Measurements from ENCODE around the gene ATP6AP1. TPM values are rescaled to one million over a fixed set of nuclear protein-coding genes. Genes with fewer than 3 reads are reported as not detected.
A peak's percentile ranks its signal among the peaks of the same experiment; 100 is the strongest.
"Not testable (repeated sequence)": the region's sequence is repeated elsewhere in the genome, so short reads cannot be mapped to it uniquely, and the experiment has no call there.

ATP6AP1 gene, protein sequence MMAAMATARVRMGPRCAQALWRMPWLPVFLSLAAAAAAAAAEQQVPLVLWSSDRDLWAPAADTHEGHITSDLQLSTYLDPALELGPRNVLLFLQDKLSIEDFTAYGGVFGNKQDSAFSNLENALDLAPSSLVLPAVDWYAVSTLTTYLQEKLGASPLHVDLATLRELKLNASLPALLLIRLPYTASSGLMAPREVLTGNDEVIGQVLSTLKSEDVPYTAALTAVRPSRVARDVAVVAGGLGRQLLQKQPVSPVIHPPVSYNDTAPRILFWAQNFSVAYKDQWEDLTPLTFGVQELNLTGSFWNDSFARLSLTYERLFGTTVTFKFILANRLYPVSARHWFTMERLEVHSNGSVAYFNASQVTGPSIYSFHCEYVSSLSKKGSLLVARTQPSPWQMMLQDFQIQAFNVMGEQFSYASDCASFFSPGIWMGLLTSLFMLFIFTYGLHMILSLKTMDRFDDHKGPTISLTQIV
- 108 TPM for total RNA-seq

DNA sequence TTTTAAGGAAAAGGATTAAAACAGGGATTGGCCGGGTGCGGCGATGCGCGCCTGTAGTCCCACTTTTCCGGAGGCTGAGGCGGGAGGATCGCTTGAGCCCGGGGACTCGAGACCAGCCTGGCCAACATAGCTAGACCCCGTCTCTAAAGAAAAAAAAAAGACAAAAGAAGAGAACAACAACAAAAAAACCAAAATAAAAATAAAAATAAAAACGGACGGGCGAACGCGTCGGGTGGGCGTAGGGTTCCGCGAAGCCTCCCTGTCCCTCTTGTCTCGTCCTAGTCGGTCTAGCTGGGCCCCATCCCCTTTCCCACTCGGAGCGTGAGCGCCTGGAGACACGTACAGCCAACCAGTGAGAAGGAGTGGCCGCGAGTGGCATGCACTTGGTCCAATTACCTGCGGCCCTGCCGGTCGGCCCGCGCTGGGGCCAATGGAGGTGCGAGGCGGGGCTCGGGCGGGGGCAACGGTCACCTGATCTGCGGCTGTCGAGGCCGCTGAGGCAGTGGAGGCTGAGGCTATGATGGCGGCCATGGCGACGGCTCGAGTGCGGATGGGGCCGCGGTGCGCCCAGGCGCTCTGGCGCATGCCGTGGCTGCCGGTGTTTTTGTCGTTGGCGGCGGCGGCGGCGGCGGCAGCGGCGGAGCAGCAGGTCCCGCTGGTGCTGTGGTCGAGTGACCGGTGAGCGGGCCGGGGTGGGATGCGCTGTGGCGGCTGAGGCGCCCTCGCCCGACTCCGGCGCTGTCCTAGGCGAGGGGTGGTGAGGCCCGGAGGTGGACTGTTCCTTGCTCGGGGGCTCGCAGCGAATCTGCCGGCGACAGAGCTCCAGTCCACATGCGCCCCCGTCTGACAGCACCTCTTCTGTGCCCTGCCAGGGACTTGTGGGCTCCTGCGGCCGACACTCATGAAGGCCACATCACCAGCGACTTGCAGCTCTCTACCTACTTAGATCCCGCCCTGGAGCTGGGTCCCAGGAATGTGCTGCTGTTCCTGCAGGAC is at the start of gene ATP6AP1:
ATP6AP1 (plus strand) TSS at position 502 of the 996 bp plus-strand sequence; CDS start at position 518, 16 bp downstream.
- peak; percentile 92 for DNase-seq (ENCODE audit: low spot score)

DNA sequence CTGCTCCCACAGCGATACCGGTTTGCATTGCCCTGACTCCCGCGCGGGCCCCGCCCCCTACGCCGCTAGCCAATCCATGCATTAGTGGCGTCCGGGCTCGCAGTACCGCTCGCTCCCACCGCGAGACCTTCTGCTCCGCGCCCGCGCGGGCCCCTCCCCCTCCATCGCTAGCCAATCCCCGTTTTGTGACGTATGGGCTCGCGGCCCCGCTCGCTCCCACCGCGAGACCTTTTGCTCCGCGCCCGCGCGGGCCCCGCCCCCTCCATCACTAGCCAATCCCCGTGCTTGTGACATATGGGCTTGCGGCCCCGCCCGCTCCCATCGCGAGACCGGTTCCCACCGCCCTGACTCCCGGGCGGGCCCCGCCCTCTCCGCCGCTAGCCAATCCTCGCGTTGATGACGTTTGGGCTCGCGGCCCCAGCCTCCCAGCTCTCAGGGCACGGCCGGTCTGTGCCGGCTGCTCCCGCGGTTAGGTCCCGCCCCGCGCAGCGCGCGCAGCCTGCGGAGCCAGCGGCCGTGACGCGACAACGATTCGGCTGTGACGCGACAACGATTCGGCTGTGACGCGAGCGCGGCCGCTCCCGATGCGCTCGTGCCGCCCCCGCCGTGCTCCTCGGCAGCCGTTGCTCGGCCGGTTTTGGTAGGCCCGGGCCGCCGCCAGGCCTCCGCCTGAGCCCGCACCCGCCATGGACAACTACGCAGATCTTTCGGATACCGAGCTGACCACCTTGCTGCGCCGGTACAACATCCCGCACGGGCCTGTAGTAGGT is 49.5 kb upstream of the ATP6AP1 start, which contains the start of gene EMD:
EMD (plus strand) TSS at position 497 of the 770 bp plus-strand sequence; CDS start at position 687, 190 bp downstream.
- peak; percentile 97 for DNase-seq (ENCODE audit: low spot score)

DNA sequence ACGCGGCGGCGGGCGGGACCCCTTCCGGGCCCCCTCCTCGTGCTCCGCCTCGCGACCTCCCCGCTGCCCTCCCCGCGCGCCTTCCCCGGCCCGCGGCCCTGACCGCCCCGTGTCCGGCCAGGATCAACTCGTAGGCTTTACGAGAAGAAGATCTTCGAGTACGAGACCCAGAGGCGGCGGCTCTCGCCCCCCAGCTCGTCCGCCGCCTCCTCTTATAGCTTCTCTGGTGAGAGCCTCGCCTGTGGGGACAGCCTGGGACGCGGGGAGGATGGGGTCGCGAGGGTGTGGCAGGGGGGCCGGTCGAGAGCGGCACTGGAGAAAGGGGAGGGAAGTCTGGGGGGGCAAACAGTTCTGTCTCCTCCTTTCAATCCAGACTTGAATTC is 48.9 kb upstream of the ATP6AP1 start:
- DNase-seq (ENCODE audit: low spot score): no peak

DNA sequence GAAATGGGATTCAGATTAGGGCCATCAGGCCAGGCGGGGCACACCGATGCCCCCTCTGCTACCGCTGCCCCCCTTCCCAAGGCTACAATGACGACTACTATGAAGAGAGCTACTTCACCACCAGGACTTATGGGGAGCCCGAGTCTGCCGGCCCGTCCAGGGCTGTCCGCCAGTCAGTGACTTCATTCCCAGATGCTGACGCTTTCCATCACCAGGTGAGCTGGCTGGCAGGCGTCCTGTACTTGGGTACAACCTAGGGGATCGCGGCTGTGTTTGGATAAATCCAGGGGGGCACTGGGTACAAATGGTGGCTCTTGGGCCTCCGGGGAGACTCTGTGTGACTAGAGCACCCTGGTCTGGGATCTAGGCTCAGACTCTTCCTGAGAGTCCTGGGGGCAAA is 48.3 kb upstream of the ATP6AP1 start:
- DNase-seq (ENCODE audit: low spot score): no peak

DNA sequence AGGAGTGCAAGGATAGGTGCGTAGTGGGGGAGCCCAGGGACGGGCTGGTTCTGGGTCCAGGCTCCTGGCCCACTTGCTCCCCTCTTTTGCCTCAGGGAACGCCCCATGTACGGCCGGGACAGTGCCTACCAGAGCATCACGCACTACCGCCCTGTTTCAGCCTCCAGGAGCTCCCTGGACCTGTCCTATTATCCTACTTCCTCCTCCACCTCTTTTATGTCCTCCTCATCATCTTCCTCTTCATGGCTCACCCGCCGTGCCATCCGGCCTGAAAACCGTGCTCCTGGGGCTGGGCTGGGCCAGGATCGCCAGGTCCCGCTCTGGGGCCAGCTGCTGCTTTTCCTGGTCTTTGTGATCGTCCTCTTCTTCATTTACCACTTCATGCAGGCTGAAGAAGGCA is 47.7 kb upstream of the ATP6AP1 start:
- no peak for DNase-seq (ENCODE audit: low spot score)

DNA sequence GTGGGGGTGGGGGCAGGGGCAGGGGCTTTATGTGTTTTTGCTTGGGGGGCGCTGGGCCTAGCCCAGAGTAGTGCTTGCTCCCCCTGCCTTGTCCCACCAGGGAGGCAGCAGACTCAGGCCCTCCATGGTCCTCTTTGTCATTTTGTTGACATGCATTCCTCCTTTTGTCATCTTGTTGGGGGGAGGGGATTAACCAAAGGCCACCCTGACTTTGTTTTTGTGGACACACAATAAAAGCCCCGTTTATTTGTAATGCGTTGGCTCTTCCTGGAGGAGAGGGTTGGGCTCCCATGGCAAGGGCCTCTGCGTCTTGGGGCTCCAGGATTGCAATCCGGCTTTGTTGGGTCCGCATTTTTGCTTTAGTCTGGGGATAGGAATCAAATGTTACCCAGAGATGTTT is 47.2 kb upstream of the ATP6AP1 start:
- DNase-seq (ENCODE audit: low spot score): no peak

DNA sequence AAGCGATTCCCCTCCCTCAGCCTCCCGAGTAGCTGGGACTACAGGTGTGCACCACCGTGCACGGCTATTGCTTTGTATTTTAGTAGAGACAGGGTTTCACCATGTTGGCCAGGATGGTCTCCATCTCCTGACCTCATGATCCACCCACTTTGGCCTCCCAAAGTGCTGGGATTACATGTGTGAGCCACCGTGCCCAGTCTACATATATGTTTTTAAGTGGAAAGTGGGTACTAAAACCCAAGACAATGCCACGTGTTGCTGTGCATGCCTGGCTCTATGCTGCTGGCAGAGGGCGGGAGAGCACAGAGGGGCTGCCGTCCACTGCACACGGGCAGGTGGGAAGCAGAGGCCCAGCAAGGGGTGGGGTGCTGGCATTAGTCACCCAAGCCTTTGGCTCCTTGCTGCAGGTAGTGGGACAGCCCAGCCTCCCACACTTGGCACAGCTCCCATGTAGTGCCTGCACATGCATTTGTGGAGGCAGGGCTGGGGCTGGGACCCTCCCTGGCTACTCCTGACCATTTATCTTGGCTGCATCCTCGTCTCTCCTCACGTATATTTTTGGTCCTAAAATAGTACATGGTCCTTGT is 45.9 kb upstream of the ATP6AP1 start:
- no peak for DNase-seq (ENCODE audit: low spot score)

DNA sequence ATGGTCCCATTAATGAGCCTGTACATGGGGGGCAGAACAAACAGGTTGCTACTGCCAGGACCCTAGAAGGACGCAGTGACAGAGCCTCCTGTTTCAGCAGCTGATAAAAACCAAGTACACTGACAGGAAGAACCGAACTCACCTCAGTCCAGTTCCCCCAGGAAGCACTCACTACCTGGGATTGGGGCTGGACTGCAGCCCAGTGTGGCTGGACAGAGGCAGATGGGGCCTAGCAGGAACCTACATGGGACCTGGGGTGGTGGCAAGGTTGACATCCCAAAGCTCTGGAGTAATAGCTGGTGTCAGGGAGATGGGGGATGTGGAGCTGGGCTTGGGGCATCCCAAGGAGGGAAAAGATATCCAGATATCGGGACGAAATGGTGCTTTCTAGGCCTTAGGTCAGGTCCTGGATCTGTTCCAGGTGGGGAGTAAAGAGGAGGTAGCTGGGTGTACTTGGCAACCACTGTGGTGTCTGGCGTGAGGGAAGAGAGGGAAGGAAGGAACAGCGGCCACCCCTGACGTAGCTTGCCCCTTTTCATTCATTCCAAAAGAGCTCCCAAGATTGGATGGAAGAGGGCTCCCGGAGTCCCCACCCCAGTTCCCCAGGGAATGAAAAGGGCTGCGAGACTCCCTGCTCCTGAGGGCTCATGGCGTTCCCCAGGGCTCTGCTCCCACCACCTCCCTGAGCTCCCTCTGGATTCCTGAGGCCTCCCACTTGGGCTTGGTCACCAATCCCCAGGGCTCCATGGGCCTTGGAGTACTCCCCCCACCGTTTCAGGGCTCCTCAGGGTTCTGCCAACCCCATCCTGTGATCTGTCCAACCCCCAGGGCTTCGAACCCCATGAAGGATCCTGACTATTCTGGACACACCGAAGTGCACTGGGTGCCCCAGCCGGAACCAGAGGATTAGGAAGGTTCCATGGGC is 44.9 kb upstream of the ATP6AP1 start:
- DNase-seq (ENCODE audit: low spot score): no peak

DNA sequence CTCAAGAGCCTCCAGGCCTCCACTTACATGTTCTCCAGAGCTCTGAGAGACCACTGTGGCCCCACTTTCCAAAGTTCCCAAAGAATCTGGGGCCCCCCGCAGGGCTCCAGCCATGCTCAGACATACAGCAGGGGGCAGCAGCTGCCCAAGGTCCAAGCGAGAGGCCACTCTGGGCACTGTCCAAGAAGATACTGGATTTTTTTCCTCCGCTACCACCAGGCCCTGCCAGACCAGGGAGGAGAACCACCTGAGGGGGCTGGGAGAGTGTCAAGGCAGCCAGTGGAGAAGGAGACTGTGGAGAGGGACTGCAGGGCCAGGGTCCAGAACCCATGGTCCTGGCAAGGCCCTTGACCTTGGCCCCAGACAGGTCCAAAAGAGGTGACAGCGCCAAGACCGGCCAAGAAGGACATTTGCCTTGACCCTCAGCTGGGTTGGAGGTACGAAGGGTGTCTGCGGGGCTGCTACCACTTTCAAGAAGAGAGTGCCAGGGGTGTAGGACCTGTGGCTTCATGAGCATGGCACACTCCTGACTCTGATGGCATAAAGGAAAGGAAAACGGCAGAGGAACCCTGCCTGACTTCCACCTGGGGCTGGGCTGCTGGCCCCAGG is 44.1 kb upstream of the ATP6AP1 start:
- no peak for DNase-seq (ENCODE audit: low spot score)

DNA sequence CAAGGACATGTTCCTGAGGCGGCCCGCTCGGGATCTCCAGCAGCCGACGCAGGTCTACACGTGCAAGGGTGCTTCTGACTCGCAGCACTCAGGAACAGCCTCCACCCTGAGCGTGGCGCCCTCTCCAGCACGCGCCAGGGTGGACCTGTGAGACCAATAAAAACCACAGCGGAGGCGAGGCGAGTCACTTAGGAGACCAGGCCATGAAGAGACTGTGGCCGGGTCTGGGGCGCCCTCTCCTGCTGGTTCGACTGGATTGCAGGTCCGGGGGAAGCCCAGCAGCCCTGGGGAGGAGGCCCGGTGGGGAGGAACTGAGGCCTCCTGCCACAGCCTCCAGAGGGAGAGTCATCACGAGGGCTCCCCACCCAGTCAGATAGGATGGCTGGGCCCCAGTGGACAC is 40.4 kb upstream of the ATP6AP1 start:
- not testable (repeated sequence) for DNase-seq (ENCODE audit: low spot score)

DNA sequence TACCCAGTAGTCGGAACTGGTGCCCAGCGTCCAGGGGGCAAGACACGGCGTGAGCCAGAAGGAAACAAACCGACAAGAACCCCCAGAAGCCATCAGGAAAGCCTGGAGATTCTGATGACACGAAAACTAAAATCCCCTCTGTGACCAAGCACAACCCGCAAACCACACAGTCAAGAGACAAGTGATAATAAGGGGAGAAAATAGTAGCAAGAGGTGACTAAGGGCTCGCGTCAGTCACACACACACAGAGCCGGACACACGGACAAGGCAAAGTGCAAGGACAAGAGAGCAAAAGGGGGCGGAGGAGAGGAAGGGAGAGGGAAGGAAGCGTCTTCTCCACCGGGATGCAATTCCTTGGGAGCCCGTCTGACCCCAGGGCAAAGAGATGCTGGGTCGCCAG is 39.8 kb upstream of the ATP6AP1 start:
- DNase-seq (ENCODE audit: low spot score): not testable (repeated sequence)

DNA sequence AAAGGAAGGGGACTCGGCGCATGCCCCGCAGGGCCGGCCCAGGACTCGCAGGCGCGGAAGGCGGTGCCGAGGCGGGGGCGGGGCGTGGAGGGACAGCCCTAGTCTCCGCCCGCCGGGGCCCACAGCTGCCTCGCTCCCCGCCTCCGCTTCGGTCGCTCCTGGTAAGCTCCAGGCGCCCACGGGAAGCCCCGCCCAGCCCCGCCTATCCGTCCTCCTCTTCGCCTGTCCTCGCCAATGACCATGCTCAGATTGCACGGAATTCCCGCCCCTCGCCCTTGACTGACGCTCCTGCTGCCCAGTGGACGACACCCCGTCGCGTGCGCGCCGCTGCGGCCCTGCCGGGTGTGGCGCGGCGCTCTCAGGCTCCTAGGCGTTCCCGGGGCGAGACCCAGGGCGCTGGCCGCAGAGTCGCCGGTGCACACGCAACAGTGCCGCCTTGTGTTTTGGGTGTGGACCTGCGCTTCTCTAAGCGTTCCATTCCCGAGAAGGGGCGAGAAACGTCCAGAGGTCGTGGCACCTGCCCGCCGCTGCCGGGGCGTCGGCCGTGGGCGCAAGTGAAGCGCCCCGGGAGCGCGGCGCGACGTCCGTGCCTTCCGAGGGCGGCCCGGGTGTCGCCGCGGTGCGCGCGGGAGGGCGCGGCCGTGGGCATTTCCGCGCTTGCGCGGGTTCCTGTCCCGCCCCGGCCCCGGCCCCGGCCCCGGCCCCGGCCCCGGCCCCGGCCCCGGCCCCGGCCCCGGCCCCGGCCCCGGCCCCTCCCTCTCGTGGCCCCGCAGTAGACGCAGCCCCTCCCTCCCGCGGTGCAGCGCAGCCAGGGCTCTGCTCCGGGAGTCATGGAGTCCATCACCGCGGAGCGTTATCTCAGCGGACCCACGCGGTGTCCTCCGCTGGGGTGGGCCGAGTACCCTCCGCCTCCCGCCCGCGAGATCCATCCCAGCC is 38.4 kb upstream of the ATP6AP1 start:
- not testable (repeated sequence) for DNase-seq (ENCODE audit: low spot score)

DNA sequence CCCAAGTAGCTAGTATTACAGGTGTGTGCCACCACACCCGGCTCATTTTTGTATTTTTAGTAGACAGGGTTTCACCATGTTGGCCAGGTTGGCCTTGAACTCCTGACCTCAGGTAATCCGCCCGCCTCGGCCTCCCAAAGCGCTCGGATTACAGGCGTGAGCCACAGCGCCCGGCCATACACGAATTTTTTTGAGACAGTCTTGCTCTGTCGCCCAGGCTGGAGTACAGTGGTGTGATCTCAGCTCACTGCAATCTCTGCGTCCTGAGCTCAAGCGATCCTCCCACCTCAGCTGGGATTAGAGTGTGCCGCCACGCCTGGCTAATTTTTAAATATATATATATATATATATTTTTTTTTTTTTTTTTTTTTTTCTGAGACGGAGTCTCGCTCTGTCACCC is 32.1 kb upstream of the ATP6AP1 start:
- DNase-seq (ENCODE audit: low spot score): not testable (repeated sequence)

DNA sequence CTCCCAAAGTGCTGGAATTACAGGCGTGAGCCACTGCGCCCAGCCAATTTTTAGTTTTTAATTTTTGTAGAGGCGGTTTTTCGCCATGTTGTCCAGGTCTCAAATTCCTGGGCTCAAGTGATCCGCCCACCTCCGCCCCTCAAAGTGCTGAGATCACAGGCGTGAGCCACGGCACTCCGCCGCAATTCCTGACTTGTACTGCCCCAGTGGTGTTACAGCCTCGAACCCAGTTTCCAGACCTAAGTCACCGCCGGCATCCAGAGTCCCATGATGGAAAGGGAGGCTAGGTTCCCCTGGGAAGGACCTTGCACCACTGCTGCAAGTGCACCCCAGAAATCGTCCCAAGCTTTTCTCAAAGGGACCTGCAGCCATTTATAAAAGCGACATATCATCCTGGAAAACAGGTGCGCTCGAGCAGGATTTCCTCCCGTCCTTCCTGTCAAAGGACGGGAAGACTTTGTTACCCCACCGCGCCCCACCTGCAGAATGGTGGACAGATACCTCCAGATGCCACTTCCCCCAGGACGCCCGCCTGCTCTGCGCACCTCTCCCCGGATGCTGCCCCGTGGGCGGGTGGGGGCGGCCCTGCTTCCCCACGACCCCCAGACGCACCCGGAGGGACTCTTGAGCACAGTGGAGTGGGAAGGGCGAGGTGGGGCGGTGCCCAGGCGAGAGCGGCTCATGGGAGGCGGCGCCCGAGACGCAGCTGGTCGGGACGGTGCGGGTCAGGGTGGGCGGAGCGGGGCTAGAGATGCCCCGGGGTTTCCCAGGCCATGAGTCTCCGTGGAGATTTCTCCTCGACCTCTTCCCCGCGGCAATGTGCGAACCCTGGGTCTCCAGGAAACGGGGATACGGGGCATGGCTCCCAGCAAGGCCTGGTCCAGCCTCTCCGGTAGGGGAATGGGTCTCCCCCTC is 31.2 kb upstream of the ATP6AP1 start:
- peak; percentile 52 for DNase-seq (ENCODE audit: low spot score)

DNA sequence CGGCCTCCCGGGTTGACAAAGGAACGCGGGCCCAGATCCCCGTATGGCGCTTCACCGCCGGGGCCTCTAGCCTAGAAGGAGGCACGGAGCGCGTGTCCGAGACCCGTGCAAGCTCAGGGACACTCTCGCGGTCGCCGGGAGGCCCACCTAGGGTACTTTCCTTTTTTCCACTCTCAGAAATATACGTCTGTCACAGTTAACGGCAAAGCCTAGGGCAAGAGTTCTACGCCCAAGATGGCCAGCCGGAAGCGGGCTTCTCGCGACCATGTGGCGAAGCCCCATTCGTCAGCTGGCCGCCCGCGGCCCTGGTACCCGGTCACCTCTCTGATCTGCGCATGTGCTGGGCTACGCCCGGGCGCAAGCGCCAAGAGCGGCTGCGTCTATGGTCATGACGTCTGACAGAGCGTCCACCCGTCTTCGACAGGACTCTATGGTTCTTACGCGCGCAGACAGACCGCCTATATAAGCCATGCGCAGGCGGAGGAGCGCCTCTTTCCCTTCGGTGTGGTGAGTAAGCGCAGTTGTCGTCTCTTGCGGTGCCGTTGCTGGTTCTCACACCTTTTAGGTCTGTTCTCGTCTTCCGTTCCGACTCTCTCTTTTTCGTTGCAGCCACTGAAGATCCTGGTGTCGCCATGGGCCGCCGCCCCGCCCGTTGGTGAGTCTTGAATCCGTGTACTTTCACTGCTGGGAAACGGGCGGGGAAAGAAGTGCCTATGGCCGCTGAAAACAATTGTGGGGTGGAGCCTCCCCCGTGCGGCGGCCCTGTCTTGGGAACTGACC is 30.4 kb upstream of the ATP6AP1 start, which contains the start of gene RPL10:
RPL10 (plus strand) TSS at position 490 of the 780 bp plus-strand sequence; CDS start at position 633, 143 bp downstream.
- peak; percentile 96 for DNase-seq (ENCODE audit: low spot score)

Data from mucosa of gallbladder (tissue), 1 donor.